Stimulated activated CD8-positive, alpha-beta memory T cell treated with anti-CD3 and anti-CD28 coated beads, Interleukin-7, amount 100 ng/mL, for 1 hour (primary cell): ENCODE measurements around the gene SLC49A3.
"Not testable (repeated sequence)": the region's sequence is repeated elsewhere in the genome, so short reads cannot be mapped to it uniquely, and the experiment has no call there.

ENCODE experiments used
- DNase-seq, 2 donors: peaks; one replicate each; pipeline ENCODE4 v3.0.0-alpha.2; 2020; ENCODE audit warnings: low read depth in 2 of 2

The SLC49A3 gene

GRCh38 chr4:681736-682451 is 7.1 kb downstream of the SLC49A3 start:
- no peak for DNase-seq

GRCh38 chr4:680928-681645 is 7.9 kb downstream of the SLC49A3 start:
- no peak for DNase-seq

GRCh38 chr4:680551-680927 is 8.4 kb downstream of the SLC49A3 start:
- DNase-seq = no peak

- no peak for DNase-seq
Measured at GRCh38 chr4:680091-680490, 8.9 kb downstream of the SLC49A3 start.

GRCh38 chr4:679629-680028 is 9.3 kb downstream of the SLC49A3 start:
- no peak for DNase-seq

- no peak for DNase-seq
Measured at GRCh38 chr4:679104-679481, 9.9 kb downstream of the SLC49A3 start.

- DNase-seq = no peak
Measured at GRCh38 chr4:678331-679103, 10.4 kb downstream of the SLC49A3 start.

- no peak for DNase-seq
Measured at GRCh38 chr4:677431-678293, 11.3 kb downstream of the SLC49A3 start.

- no peak for DNase-seq
Measured at GRCh38 chr4:676871-677235, 12.1 kb downstream of the SLC49A3 start.

GRCh38 chr4:675980-676870 is 12.7 kb downstream of the SLC49A3 start:
- no peak for DNase-seq

GRCh38 chr4:675036-675882 is 13.7 kb downstream of the SLC49A3 start:
- DNase-seq = no peak

- DNase-seq = peak; percentile 96 to 98
Measured at GRCh38 chr4:674172-675035, 14.5 kb downstream of the SLC49A3 start, which contains the start of the genes ATP5ME and MYL5. Gene ATP5ME (minus strand): TSS chr4:674276. CDS start chr4:674247, 29 bp downstream. Gene MYL5 (plus strand): TSS chr4:674542. CDS start chr4:678027, 3,485 bp downstream.

GRCh38 chr4:673349-674091 is 15.4 kb downstream of the SLC49A3 start:
- DNase-seq = no peak

- no peak for DNase-seq
Measured at GRCh38 chr4:671769-672168, 17.2 kb downstream of the SLC49A3 start.

GRCh38 chr4:669806-670559 is 19.0 kb downstream of the SLC49A3 start:
- not testable (repeated sequence) for DNase-seq

- DNase-seq = not testable (repeated sequence)
Measured at GRCh38 chr4:668219-668618, 20.7 kb downstream of the SLC49A3 start.

GRCh38 chr4:667545-667925 is 21.4 kb downstream of the SLC49A3 start:
- no peak for DNase-seq
